Activated naive CD4-positive, alpha-beta T cell treated with anti-CD3 and anti-CD28 coated beads for 36 hours (primary cell): Measurements from ENCODE around the gene ETFA. TPM values are rescaled to one million over a fixed set of nuclear protein-coding genes. Genes with fewer than 3 reads are reported as not detected.

ENCODE experiments used
- CTCF ChIA-PET: fragments of 350-600 bp; sonication (Branson Sonifier 250); formaldehyde crosslinking; loops from one replicate; lab custom pipeline; 2021; ENCODE audit warnings: antibody characterized with exemption; lab: Charles Lee
- DNase-seq: peaks from one replicate; pipeline ENCODE4 v3.0.0-alpha.2; 2020
- H3K27ac Mint-ChIP-seq: one replicate; pipeline ENCODE4 v1.8.0; 2021; ENCODE audit warnings: mild to moderate bottlenecking, mixed read lengths
- H3K27me3 Mint-ChIP-seq: one replicate; pipeline ENCODE4 v1.8.0; 2021; ENCODE audit warnings: low read depth, mixed read lengths
- H3K36me3 Mint-ChIP-seq: one replicate; pipeline ENCODE4 v1.8.0; 2021; ENCODE audit warnings: low read depth, mixed read lengths
- H3K4me1 Mint-ChIP-seq: one replicate; pipeline ENCODE4 v1.8.0; 2021; ENCODE audit warnings: low read depth, mixed read lengths
- H3K4me3 Mint-ChIP-seq: one replicate; pipeline ENCODE4 v1.8.0; 2021; ENCODE audit warnings: mild to moderate bottlenecking, moderate library complexity, mixed read lengths
- H3K9me3 Mint-ChIP-seq: one replicate; pipeline ENCODE4 v1.8.0; 2021; ENCODE audit warnings: mixed read lengths
- intact Hi-C: fragments of 100-400 bp; cut with micrococcal nuclease; formaldehyde crosslinking; loops from one replicate; pipeline ENCODE4 v1.15.1; 2023
- total RNA-seq, 2 experiments: library from RNA; stranded (reverse); gene quantifications; one replicate each; pipeline ENCODE4 v1.2.3, GENCODE V29; 2021

Gene ETFA
- total RNA-seq, 2 experiments from 2014 or later, result 158 to 166 TPM

- peaks cover 4% of the 10 kb centered on the region for H3K36me3 Mint-ChIP-seq
- intact Hi-C loops, result no loop called here
- no peaks in the 10 kb centered on the region for H3K27me3 Mint-ChIP-seq
- H3K9me3 Mint-ChIP-seq, result no peaks in the 10 kb centered on the region
- H3K4me3 Mint-ChIP-seq, result no peak overlapping the region
- DNase-seq, result no peak
- H3K27ac Mint-ChIP-seq, result no peak overlapping the region
- CTCF ChIA-PET, result no interaction called here
- H3K4me1 Mint-ChIP-seq, result no peaks in the 10 kb centered on the region
Observed at GRCh38 chr15:76203346-76204108, 107.7 kb downstream of the ETFA start.

DNA sequence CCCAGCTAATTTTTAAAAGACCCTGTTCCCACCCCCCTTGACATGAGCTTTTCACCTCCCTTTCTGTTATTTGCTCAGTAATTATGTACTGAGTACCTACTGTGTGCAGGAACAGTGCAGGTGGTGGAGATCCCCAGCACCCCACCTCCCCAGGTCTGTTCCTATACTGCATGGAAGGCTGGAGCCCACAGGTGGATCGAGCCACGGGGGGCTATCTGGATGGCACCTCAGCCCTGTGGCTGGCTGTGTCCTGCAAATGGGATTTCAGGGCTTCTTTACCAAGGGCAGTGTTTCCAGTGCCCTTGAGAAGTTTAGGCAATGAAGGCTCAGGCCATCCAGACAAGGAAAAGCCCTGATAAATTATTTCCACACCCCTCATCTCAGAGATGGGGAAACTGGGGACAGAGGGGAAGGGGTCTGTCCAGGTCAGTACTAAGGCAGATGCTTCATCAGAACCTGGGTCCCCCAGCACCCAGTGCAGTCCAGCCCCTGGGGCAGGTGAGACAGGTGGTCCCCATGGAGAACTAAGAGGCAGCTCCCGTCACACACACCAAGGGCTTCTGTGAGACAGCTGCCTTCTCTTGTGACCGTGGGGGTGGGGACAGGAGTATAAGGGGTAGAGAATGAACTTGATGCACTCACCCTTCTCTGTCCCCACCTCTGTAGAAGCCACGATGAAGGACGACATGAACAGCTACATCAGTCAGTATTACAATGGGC is 109.6 kb downstream of the ETFA start:
- no peak for DNase-seq
- no peak overlapping the region for H3K4me3 Mint-ChIP-seq
- H3K9me3 Mint-ChIP-seq, result no peaks in the 10 kb centered on the region
- intact Hi-C loops, result no loop called here
- H3K27ac Mint-ChIP-seq, result no peak overlapping the region
- CTCF ChIA-PET, result no interaction called here
- no peaks in the 10 kb centered on the region for H3K27me3 Mint-ChIP-seq
- no peaks in the 10 kb centered on the region for H3K36me3 Mint-ChIP-seq
- no peaks in the 10 kb centered on the region for H3K4me1 Mint-ChIP-seq

DNA sequence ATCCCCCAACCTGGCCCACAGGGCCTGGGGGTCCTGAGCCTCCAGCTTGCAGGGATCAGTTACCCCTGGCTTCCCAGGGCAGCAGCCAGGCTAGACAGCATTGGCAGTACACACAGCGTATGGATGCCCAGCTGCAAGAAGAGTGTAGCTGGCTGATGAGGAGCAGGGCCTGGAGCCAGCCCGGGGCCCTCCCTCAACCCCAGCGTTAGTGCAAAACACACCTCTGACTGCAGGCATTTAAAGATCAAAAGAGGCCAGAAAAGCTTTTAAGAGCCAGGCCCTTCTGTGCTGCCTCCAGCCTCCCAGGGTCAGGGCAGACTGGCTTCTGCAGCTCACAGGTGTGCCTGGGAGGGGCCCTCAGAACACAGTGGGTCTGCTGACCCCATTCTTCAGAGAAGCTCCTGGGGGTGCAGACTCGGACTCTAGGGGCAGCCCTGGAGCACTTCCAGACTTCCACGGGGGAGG is 110.6 kb downstream of the ETFA start:
- Mint-ChIP-seq H3K36me3 (no peaks in the 10 kb centered on the region), H3K4me3 (no peak overlapping the region), H3K27me3 (no peaks in the 10 kb centered on the region), H3K9me3 (no peaks in the 10 kb centered on the region), H3K27ac (no peak overlapping the region), H3K4me1 (no peaks in the 10 kb centered on the region)
- intact Hi-C loops, result no loop called here
- CTCF ChIA-PET, result no interaction called here
- no peak for DNase-seq

DNA sequence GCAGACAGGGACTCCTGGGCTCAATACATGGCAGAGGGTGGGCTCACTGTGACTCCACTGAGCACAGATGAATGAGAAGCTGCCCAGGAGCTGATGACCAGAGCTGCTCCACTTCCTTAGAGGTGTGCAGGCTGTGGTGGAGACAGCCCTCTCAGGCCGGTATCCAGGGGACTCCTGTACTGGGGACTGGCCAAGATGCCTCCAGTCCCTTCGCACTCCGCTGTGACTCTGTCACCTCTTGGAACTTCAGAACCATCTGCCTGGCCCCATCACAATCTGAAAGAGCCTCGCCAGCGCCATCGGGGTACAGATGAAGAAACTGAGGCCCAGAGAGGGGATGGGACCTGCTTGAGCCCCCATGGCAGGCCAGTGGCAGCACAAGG is 111.2 kb downstream of the ETFA start:
- H3K4me1 Mint-ChIP-seq, result no peaks in the 10 kb centered on the region
- DNase-seq, result no peak
- H3K4me3 Mint-ChIP-seq, result no peak overlapping the region
- H3K36me3 Mint-ChIP-seq, result no peaks in the 10 kb centered on the region
- H3K27me3 Mint-ChIP-seq, result no peaks in the 10 kb centered on the region
- H3K9me3 Mint-ChIP-seq, result no peaks in the 10 kb centered on the region
- no peak overlapping the region for H3K27ac Mint-ChIP-seq
- CTCF ChIA-PET, result no interaction called here
- intact Hi-C loops, result no loop called here

DNA sequence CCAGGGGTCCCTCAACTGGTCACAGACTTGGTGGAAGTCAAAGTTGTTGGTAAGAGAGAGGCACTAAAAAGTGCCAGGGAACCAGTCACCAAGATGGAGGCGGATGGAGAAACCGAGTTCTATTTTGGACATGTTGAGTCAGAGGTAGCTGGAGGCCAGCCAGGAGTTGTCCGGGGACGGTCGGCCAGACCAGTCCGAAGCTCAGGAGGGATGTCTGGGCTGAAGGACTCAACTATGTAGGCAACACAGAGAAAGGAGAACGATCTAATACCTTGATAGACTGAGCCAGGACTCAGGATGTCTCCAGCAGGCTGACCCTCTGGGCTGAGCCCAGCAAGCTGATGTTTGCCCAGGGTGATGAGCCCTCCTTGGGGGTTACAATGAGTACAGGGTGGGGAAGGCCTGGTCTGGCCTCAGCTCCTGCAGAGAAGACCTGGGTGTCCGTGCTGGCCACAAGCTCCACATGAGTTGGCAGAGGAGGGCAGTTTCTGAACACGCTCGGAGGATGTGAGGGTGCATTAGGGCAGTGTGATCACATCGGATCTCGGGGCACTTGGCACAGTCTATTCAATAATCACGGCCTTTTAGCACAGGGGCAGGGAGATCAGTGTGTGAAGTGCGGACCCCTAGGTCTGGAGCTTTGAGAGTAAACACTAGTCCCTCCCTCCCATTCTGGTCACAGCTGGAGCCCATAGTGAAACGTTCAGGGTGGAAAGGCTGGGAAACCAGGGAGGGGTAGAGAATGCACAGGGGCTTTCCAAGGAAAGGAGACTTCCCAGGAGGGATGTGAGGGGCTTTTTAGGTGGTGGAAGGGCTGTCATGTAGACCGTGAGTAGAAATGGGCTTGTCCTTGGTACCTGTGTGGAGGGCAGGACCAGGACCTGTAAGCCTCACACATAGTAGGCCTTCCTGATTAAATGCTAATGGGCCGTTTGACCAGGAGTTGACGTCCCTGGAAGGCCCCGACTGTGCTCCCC is 111.9 kb downstream of the ETFA start:
- intact Hi-C loops, result no loop called here
- H3K4me3 Mint-ChIP-seq, result no peak overlapping the region
- no peaks in the 10 kb centered on the region for H3K9me3 Mint-ChIP-seq
- CTCF ChIA-PET, result interaction anchor here (0.8 kb wide), 1 partner anchor 8 kb away, joined by 3 read pairs; no protein-coding TSS in a partner anchor
- no peaks in the 10 kb centered on the region for H3K27me3 Mint-ChIP-seq
- no peaks in the 10 kb centered on the region for H3K36me3 Mint-ChIP-seq
- no peaks in the 10 kb centered on the region for H3K4me1 Mint-ChIP-seq
- DNase-seq, result no peak
- H3K27ac Mint-ChIP-seq, result no peak overlapping the region

GRCh38 chr15:76198456-76199105 is 112.7 kb downstream of the ETFA start:
- no peak overlapping the region for H3K4me3 Mint-ChIP-seq
- peaks cover 3% of the 10 kb centered on the region for H3K27me3 Mint-ChIP-seq
- DNase-seq, result no peak
- no peak overlapping the region for H3K27ac Mint-ChIP-seq
- H3K36me3 Mint-ChIP-seq, result no peaks in the 10 kb centered on the region
- H3K9me3 Mint-ChIP-seq, result no peaks in the 10 kb centered on the region
- intact Hi-C loops, result no loop called here
- no peaks in the 10 kb centered on the region for H3K4me1 Mint-ChIP-seq
- CTCF ChIA-PET, result interaction anchor here (0.8 kb wide), 1 partner anchor 8 kb away, joined by 3 read pairs; no protein-coding TSS in a partner anchor

- peaks cover 3% of the 10 kb centered on the region for H3K27me3 Mint-ChIP-seq
- intact Hi-C loops, result no loop called here
- no peak overlapping the region for H3K27ac Mint-ChIP-seq
- H3K4me3 Mint-ChIP-seq, result no peak overlapping the region
- no peaks in the 10 kb centered on the region for H3K4me1 Mint-ChIP-seq
- H3K9me3 Mint-ChIP-seq, result no peaks in the 10 kb centered on the region
- CTCF ChIA-PET, result no interaction called here
- H3K36me3 Mint-ChIP-seq, result no peaks in the 10 kb centered on the region
- DNase-seq, result peak; percentile 19
Observed at GRCh38 chr15:76197703-76198455, 113.4 kb downstream of the ETFA start.

DNA sequence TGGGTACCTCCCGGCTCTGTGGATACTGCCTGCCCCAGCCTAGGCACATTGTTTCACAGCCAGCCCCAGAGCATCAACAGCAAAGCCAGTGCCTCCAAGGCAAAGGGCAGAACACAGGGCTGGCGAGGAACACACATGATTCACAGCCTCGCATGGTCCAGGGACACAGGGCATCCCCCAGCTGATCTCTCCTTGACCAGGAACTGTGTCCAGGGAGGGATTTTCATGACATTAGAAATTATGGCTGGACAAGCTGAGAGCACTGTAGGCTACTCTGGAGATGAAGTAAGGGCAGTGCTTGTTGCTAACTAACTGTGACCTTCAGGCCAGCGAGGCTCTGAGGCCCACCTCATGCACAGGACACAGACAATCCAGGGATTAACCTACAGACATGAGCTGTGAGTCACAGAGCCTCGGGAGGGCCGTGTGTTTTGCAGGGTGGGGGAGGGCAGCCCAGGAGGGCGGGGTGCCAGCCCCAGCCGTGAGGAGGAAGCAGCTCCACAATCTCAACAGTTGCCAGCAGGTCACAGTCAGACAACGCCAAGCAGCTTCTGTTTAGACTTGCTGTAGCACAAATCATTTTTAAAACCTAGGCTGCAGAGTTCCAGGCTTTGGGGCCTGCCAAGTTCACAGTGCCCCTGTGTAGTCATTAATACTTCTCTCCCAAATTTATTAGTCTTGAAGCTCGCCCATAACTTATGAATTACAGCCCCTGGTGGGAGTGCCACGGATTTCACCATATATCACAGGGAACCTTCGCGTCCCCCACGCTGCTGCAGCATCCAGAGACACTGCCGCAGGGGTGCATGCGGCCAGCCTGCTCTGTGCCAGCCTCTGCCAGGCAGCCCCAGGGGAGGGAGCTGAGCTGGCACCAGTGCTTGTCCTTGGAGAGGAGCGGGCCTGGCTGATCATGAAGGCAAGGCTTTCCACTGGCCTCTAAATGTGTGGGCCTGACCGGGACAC is 114.7 kb downstream of the ETFA start:
- intact Hi-C loops, result no loop called here
- CTCF ChIA-PET, result interaction anchor here (0.6 kb wide), 1 partner anchor 99 kb away, joined by 3 read pairs; no protein-coding TSS in a partner anchor
- Mint-ChIP-seq H3K4me1 (no peaks in the 10 kb centered on the region), H3K9me3 (no peaks in the 10 kb centered on the region), H3K27me3 (peaks cover 12% of the 10 kb centered on the region), H3K4me3 (no peak overlapping the region), H3K36me3 (no peaks in the 10 kb centered on the region), H3K27ac (no peak overlapping the region)
- DNase-seq, result no peak

DNA sequence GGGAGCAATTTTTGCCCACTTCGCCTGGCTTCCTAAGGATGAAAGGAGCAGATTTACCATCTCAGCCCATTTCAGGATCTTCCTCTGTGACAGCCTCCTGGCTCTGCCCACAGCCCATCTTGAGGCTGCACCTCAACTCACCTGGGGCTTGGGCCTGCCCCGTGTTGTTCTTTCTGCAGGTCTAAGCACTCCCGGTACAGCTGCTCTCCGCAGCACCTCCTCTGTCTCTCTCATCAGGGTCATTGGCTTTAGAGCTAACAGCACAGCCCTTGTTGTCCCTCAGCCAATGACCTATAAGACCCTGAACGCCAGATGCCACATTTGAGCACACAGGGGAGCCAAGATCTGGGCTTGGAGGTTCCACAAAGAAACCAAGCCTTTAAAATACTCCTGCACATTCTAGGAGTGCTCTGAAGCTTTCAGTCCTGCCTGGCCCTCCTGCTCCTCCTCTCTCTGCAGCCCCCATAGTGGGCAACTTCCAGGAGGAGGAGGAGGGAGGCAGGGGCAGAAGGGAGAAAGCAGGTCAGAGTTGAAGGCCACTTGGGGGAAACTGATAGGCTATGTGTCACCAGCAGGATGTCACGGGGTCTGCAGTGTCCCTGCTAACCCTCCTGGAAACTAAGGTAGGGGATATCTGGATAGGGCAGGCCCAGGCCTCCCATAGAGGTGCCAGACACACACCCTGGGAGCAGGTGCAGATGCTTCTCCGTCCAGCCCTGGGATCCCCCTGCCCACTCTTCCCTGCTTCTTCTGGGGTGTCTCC is 115.6 kb downstream of the ETFA start:
- intact Hi-C loops, result no loop called here
- DNase-seq, result no peak
- Mint-ChIP-seq H3K27me3 (peaks cover 19% of the 10 kb centered on the region), H3K27ac (no peak overlapping the region), H3K36me3 (no peaks in the 10 kb centered on the region), H3K9me3 (no peaks in the 10 kb centered on the region), H3K4me3 (no peak overlapping the region), H3K4me1 (peaks cover 6% of the 10 kb centered on the region)
- CTCF ChIA-PET, result interaction anchor here (0.6 kb wide), 1 partner anchor 100 kb away, joined by 3 read pairs; no protein-coding TSS in a partner anchor

- Mint-ChIP-seq H3K27me3 (peaks cover 35% of the 10 kb centered on the region), H3K27ac (no peak overlapping the region), H3K4me3 (no peak overlapping the region), H3K36me3 (no peaks in the 10 kb centered on the region), H3K4me1 (peaks cover 13% of the 10 kb centered on the region), H3K9me3 (no peaks in the 10 kb centered on the region)
- CTCF ChIA-PET, result no interaction called here
- no peak for DNase-seq
- intact Hi-C loops, result no loop called here
Observed at GRCh38 chr15:76193934-76194333, 117.3 kb downstream of the ETFA start.
